Putamen (tissue), 1 donor: Measurements from ENCODE around the gene GFRA1.
"Not testable (repeated sequence)": the region's sequence is repeated elsewhere in the genome, so short reads cannot be mapped to it uniquely, and the experiment has no call there.

Experiments
- DNase-seq: peaks from one replicate; pipeline ENCODE4 v3.0.0-alpha.2; 2016; ENCODE audit warnings: low spot score

GFRA1 gene

DNA sequence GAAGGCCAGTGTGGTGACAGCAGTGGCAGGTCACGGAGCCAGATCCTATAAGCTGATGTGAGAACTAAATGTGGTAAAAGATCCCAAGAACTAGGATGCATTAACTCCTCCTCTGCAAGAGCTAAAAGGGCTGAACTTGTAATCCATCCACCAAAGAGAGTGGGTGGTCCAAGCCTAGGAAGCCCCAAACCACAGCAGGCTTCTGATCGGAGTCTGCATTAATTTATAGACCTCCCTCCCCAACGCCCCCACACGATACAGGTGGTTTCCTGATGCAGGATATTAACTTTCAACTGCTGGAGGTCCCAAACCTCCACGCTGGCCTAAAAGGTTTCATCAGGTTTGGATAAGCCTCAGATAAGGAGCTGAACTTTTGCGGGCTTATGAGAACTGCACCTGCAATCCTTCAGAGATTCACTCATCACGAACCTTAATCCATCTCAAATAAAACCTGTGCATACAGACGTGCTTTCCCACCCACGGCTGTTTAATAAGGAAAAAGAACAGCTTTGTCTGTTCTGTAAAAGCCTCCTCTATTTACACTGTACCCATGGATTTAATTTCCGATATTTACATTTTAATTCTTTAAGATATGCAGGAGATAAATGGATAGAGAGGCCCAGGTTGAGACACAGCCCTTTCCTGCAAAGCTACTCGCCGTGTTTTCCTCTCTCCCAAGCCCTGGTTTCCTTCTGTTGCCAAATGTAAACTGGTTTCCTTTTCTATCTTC is 74.9 kb downstream of the GFRA1 start:
- no peak for DNase-seq

DNA sequence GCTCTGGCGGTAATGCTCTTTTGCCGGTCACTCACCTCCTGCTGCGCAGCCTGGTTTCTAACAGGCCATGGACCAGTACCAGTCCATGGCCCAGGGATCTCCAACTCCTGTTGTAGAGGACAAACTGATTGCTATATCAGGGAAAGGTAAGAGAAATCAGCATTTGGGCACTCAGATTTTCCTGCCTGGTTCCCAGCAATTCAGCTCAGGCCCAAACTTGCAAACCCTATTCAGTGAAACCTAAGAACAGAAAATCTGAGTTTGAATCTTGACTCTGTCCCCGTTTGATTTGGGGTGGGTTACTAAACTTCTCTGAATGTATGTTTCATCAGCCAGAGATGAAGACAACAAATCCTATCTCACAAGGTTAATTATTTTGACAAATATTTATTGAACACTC is 77.4 kb downstream of the GFRA1 start:
- DNase-seq = no peak

DNA sequence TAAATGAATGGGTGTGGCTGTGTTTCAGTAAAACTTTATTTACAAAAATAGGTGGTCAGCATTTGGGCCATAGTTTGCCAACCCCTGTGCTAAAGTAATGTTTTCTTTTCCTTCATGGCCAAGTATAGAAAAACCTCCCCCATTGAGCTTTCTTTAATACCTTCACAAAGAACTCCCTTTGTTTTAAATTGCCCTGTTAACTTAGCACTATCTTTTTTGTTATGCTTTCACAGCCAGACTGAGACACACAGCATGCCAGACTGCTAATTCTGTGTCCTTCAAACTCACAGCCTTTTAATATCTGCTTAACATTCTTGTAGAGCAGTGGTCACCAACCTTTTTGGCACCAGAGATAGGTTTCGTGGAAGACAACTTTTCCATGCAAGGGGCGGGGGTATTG is 78.0 kb downstream of the GFRA1 start:
- DNase-seq = no peak

DNA sequence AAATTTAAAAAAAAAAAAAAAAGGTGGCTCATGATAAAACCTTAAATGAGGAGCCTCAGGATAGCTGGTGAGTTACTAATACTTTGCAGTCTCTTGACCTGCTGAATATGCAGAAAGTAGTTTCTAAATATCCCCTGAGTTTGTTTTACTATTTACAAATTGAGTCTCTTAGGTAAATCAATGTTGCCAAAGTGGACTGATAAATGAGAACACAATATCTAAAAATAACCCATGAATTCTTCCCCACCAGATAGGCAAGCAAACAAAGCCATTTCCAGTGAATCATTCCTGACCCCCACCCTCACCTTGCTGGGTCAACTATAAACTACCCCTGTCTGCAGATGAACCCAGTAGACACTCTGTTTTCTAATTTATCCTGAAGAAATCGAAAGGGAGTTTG is 78.9 kb downstream of the GFRA1 start:
- DNase-seq = no peak

DNA sequence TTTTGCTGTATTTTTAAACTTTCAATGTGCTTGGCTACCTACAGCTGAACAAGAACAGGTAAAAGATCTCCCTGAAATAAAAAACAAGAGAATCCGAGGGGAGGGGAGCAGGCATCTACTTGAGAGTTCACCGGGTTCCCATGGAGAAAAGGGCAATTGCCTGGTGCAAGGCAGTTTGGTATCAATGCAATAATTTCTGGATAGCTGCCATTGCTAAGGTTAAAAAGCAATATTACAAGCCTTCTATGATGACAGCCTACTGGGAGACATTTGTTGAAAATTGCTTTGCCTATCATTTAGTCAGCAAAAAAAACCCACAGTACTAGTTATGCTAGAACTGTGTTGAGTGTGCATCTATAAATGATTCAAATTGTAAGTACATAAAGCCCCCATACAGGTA is 82.1 kb downstream of the GFRA1 start:
- DNase-seq = no peak

DNA sequence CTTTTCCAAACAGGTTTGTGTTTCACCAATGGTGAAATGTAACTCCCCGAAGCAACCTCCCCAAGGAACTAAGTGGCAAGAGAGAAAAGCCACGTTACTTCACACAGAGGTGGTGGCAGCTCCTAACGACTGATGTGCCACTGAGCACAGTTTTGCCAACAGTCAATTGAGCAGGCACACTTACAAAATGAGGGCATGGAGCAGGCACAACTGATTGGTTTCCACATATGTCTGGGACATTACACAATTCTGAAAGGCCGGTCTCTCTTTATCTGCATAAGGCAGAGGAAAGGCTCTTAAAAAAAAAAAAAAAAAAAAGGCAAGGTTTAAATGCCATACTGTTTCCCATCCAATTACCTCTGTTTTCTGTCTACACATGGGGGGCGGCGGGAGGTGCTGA is 86.7 kb downstream of the GFRA1 start:
- no peak for DNase-seq

DNA sequence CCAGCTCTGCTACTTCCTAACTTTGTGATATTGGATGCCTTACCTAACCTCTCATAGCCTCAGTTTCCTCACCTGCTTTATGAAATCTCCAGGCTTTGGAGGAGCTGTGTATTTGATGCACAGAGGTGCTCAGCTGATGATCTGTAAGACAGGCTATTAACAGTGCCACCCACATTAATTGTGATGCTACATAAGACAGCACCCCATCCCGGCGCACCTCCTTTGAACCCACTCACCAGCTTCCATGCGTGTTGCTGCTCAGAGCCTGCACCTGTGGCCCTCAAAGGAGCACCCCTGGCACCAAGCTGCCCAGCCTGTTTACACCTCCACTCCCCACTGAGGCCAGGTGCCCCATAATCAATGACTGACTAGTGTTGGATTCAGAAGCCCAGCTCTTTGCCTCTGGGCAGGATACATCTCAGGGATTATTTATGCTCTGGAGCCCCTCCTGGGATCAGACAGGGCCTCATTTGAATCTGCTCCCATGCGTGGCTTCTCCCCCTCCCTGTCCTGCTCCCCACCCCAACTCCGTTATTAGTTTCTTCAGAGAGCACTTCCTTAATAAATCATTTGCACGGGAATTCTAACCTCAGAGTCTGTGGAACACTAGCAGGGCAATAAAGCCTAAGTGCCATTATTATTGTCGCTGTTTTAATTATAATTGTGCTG is 87.7 kb downstream of the GFRA1 start:
- peak; percentile 45 for DNase-seq

DNA sequence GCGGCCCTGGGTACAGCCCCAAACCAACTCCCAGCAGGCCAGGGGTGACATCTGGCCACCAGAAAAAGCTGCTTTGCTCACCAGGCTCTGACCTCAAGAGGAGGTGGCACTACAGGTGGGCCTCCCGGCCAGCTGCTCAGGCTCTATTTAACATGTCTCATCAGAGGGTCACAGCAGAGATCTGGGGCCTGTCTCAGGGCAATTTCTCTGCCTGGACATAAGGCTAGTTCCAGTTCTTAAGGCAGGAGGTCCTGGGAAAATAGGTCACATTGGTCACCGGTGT is 88.6 kb downstream of the GFRA1 start:
- DNase-seq = no peak

DNA sequence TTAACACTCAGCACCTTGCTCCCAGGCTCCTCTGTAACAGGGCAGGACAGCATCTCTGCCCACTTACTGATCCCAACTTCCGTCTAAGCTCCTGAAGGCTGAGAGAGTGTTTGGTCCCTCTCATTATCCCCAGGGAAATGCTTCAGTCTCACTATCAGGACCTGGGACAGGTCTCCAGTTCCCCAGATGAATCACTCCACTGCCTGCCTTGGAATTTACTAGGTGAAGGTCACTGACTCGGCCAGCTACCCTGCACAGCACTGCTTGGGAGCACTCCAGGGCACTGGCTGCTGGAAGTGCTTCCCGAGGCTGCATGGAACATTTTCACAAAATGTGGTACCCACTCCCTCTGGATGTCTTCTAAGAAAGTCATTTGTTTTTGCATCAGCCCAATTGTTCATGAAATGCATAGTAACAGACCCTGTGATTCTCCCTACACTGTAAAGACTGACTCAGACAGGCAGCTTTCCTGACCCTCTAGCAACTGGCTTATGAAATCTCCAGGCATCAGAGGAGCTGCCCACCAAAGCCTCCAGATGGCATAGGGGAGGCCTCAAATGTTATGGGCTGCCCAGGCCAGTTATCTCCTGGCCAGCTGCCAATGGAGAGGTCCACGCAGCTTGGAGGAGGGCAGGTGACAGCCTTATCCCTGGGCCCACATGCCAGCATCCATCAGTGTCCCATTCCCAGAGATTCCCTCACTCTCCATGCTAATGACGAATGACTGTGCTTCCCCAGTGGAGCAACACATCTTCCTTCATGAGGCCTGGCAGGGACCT is 89.1 kb downstream of the GFRA1 start:
- DNase-seq = no peak

DNA sequence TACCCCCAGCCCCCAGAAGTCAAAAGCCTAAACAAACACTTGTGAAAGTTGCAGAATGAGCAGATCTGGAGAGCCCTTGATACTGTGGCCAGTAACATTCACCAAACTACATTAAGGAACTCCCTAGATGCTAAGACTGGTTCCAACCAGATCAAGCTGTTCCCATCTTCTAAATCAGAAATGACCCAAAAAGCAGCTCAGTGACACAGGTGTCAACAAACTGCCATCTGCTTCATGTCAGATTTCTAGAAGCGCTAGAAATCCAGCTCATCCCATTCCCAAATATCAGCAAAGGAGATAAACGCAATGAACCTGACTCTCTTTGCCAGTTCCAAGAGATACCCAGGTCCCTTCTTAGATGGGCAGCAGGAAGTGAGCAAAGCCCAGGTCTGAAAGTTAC is 90.6 kb downstream of the GFRA1 start:
- DNase-seq = no peak

DNA sequence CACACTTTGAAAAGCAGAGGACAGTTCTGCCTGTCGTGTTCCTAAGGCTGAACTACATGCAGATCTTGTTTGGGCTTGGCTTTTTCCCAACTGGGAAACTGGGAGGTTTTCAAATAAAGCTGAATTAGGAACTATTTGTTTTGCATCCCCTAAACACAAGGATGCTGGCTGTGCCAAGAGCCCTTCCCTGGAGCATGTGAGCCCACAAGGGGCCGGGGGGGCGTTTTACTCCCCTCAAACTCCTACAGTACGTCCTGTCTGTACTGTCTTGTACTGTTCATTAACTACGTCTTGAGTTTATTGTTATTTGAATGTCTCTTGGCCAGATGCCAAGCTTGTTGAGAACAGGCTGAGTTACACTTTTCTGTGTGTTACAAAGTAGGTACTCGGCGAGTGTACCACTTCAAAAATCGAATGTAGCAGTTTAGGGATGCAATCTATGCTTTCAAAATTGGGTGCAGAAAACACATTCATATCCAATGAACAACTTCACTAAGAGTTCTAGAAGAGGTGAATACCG is 94.9 kb downstream of the GFRA1 start:
- DNase-seq = no peak

DNA sequence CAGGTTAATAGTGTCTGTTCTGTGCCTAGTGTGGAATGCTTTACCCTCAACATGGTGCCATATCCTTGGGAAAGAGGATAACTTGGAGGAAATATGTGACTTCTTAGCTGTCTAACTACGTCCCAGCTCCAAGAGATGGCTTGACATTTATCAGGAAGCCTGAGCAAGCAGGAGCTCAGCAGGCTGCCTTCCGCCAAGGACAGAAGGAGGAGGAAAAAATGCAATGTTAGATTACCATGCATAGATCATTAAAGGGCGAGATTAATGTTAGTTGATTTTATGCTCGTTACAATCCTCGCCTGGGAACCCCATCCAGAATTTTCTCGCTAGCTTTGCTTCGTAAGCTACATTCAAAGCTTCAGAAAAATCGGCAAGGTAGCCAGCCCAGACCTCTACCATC is 97.8 kb downstream of the GFRA1 start:
- DNase-seq = no peak

DNA sequence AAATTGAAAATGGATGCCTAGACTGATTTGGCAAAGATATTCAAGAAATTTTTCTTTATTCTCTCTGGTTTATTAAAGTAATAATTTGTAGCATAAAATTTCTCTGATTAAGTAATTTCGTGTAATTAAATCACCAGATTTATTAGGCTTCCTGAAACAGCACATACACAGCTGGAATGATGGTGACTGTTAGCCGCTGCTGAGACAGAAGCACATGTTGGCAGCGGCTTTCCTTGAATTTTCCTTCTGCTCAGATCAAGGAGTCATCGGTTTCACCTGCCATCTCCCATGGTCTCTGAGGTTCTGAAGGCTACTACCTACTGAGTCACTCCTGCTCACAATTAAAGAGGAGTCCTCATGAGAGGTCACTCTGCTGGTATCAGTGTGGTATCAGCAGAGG is 101.5 kb downstream of the GFRA1 start:
- no peak for DNase-seq

DNA sequence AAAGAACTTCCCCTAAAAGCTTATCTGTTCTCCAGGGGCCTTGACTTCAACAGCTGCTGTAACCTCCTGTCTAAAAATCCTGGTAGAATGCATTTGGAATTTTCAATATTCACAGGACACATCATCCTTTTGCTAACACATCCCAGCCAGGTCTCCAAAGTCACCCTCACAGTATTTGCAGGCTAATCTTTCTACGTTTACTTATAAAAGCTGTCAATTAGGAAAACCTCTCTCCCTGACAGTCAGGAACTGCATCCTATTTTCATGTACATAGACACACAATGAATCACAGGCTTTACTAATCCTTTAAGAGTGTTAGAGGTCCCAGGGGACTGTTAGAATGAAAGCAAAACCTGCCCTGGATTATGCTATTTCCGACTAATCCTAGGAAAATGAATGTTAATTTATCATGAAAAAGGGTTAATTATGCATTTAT is 102.2 kb downstream of the GFRA1 start:
- no peak for DNase-seq

DNA sequence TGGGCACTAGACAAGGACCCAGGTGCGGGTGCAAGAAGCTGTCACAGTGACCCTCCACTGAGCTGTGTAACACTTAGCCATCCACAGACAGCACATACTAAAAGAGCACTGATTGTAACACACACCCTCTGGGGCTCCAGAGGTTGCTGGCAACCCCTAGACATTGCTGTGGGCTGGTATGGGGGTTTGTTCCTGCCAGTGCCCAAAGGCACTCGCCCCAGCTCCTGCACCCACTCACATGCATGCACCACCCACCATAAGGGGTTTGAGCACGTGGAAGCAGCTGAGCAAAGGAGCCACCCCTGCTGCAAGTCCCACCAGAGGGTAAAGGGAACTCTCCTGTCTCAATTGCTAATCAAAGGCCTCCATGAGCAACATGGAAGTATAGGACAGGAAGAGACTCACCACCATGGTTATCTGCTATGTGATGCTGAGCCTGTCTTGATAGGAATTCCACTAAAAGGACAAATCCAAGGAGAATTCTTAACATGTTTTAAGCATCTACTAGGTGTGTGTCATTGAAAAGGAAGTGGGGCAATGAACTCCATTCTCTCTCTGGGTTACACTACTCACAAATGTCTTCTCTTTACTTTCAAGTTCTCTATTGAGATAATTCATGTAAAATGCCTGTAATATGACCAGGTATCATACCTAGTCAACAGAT is 103.1 kb downstream of the GFRA1 start:
- no peak for DNase-seq

DNA sequence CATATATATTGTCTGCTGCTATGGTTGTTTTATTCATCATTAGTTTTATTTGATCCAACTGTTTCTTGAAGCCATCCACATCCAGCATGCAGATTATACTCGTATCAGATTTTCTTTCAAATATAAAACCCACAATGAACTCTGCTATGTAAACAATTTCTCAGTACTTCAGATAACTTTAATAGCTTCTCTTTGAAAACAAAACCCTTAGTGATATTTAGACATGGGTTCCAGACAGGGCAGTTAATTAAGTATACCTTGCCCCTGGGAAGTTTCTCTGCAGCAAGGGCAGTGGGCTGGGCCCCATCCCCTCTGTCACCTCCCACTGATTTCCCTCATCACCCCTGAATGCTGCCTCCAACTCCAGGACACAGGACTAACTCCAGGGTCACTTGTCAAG is 104.3 kb downstream of the GFRA1 start:
- no peak for DNase-seq

DNA sequence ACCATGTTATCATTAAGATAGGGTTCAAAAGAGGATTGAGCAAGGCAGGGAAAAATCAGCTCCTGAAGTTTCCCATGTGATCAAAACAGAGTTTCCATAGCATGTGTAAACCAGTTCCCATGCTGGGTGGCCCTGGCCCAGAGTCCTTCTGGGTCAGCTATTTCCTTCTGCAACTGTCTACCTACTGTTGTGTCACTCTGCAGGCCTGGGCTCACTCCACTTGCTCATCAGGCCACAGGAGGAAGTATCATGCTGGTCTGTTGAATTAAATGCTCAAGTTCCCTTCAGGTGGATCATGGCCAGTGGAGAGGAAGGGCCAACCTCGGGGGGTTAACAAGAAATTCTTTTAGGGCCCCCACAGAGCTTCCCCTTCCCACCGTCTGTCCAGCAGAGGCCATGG is 104.7 kb downstream of the GFRA1 start:
- DNase-seq = no peak

DNA sequence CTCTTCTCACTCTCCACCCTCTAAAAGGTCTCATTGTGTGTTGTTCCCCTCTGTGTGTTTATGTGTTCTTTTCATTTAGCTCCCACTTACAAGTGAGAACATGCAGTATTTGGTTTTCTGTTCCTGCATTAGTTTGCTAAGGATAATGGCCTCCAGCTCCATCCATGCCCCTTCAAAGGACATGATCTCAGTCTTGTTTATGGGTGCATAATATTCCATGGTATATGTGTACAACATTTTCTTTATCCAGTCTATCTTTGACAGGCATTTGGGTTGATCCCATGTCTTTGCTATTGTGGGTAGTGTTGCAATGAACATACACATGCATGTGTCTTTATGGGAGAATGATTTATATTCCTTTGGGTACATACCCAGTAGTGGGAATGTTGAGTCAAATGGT is 107.1 kb downstream of the GFRA1 start:
- not testable (repeated sequence) for DNase-seq

DNA sequence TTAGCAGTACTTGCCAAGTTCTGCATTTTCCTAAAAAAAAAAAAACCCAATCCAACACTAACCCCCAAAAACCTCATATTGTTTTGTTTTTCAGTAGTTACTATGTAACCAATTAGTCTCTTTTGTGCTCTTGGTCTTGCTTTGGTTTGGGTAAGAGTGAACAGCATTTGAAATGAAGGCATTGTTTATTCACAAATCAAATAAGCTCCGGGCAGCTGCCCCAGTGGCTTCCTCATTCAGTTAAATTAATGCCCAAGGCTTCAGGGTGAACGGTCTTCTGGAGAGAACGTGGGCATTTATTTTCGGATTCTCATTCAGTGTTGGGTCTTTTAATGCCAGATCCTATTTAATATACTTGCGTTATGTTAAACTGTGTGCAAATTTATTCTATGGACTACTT is 108.7 kb downstream of the GFRA1 start:
- DNase-seq = peak; percentile 28

DNA sequence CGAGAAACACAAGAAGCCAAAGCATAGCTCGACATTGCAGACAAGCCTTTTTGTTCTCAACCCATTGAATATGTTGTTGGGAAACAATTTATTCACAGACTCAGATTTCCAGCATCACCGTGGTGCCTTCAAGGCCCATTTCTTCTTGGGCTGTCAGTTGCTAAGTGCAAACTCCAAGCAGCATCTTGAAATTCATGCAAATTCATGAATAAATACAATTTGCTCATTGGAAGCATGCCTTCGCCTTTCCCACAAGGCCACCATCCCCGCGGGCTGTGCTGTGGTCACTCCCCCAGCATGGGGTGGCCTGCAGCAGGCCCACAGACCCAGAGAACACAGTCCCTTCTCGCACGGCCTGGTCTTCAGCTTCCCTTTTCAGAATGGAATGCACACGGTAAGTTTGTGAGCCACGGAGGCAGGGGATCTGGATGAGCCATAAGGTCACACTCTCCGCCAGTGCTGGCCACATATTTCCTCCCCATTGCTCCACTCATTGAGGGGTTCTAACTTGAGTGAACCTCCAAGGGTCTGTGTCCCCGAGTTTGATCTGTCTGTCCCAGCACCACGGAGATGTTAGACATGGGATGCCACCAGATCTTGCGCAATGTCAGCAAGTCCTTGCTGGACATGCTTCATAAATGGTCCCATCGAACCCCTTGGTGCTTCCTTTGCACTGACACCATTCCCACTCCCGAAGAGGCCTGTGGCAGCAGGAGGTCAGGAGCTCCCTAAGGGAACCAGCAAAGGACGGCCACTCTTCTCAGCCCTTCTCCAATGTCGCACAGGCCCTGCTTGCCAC is 109.5 kb downstream of the GFRA1 start:
- DNase-seq = peak; percentile 20

DNA sequence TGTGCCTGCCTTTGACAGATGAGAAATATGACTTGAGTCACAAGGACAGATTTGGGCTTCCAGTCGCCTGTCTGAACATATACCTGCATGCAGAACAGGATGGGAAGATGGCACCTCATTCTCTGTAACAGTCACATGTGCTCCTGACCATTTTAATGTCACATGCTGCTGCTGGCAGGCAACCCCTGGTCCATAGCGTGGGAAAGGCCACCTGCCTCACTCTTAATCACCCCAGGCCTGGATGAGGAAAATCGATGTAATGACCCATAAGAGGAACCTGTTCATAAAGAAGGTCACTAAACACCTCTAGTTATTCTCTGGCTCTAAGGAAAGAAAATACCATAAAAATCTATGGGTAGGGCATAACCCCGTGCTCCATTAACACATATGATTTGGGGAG is 110.2 kb downstream of the GFRA1 start:
- DNase-seq = no peak

DNA sequence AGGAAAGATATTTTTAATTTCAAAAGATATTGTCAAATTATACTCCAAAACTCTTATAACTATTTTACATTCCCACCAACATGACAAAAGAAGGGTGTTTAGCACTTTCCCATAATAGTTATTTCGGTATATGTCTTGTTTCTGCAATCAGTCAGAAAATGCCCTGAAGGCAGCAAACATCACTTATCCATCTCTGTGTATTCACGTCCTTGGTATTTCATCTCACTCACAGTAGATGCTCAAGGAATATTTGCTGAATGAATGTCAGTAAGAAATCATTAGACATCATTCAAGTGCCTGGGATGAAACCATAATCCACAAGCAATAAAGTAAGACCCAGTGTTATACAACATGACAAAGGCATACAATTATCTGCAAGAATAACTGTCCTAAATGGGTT is 112.7 kb downstream of the GFRA1 start:
- DNase-seq = no peak
